HG03442 (cell line): ENCODE measurements around the gene ARSI.
A peak's percentile ranks its signal among the peaks of the same experiment; 100 is the strongest.

Experiments used
- ATAC-seq: cut with Tn5 transposase; IDR thresholded peaks from one replicate; pipeline ENCODE4 v1.9.1; 2021; ENCODE audit warnings: mild to moderate bottlenecking, moderate library complexity; ENCODE audit not compliant: unreplicated experiment

ARSI gene

GRCh38 chr5:150327139-150327538 lies 24.4 kb upstream of the ARSI start:
- ATAC-seq, result no peak

DNA sequence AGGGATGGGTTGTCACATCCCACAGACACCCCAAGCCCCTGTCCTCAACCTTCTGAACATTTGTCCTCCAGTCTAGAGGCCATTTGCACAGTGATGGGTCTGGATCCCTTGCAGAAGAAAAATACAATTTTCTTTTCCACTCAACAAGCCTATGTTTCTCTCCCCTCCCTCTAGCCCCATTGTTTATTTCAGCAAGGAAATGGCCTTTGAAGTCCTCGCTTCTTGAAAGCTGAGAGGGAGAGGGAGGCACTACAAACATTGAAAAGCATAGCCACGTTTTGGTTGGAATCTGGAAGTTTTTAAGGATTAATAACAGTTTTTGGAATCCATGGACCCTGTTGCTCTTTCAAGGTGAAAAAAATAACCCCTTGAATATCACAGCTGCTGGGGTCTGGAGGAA lies 24.0 kb upstream of the ARSI start:
- no peak for ATAC-seq

DNA sequence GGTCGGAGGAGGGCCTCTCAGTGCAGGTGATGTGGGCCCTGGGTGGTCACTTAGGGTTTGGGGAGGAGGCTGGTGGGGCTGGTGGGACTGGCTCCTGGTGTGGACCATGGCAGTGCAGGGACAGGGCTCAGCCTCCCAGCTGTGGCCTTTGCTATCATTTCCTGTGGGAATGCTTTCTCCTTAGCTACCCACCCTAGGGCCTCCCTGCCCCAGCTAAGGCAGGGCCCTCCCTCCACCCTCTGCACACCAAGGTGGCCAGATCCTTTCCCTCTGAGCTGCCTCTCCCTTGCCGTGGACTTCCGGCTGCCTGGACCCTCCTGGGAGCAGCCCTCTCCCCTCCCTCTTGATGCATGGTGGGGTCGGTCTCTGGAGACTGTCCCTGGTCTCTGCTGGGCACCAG lies 22.7 kb upstream of the ARSI start:
- no peak for ATAC-seq

DNA sequence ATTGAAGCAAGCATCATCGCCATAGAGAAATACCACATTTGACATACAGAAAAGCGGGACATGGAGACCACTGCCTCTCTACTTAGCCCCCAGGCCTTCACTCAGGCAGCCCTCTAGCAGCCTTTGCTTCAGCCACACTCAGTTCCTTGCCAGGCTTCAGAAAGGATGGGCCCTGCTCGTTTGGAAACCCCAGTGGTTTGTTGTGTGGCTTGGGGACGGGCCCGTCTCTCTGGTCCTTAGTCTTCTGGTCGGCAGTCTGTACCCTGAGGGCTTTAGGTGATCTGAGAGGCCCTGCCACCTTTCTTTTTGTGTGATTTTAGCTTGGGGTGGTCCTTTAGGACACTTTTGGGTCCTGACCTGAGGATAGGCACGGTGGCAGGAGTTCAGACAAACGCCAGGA lies 21.1 kb upstream of the ARSI start:
- no peak for ATAC-seq

DNA sequence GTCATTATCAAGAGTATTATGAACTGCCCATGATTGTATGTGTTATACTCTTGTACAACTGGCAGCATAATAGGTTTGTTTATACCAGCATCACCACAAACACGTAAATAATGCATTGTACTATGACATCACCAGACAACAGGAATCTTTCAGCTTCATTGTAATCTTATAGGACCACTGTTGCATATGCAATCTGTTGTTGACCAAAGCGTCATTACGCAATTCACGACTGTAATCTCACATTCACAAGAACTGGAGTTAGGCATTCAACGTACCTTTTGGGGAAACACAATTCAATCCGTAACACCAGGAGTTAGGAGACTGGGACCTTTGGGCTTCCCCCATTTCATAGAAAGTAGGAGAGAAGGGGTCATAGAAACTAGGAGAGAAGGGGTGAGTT lies 20.4 kb upstream of the ARSI start:
- ATAC-seq, result no peak

- ATAC-seq, result no peak
Measured at GRCh38 chr5:150322202-150322601, 19.5 kb upstream of the ARSI start.

- no peak for ATAC-seq
Measured at GRCh38 chr5:150321784-150322183, 19.1 kb upstream of the ARSI start.

GRCh38 chr5:150321211-150321610 lies 18.5 kb upstream of the ARSI start:
- no peak for ATAC-seq

GRCh38 chr5:150320044-150320613 lies 17.4 kb upstream of the ARSI start:
- no peak for ATAC-seq

DNA sequence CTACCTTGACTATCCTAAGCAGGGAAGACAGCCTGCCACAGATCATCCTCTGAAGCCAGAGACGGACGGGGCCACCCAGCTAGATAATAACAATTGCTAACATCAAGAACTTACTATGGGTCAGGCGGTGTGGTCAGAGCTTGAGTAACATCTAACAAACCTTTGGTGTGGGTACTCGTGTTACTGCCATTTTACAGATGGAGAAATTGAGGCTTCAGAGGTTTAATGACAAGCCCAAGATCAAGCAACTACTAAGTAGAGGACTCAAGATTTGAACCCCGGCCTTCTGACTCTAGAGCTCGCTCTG lies 16.7 kb upstream of the ARSI start:
- ATAC-seq, result no peak

DNA sequence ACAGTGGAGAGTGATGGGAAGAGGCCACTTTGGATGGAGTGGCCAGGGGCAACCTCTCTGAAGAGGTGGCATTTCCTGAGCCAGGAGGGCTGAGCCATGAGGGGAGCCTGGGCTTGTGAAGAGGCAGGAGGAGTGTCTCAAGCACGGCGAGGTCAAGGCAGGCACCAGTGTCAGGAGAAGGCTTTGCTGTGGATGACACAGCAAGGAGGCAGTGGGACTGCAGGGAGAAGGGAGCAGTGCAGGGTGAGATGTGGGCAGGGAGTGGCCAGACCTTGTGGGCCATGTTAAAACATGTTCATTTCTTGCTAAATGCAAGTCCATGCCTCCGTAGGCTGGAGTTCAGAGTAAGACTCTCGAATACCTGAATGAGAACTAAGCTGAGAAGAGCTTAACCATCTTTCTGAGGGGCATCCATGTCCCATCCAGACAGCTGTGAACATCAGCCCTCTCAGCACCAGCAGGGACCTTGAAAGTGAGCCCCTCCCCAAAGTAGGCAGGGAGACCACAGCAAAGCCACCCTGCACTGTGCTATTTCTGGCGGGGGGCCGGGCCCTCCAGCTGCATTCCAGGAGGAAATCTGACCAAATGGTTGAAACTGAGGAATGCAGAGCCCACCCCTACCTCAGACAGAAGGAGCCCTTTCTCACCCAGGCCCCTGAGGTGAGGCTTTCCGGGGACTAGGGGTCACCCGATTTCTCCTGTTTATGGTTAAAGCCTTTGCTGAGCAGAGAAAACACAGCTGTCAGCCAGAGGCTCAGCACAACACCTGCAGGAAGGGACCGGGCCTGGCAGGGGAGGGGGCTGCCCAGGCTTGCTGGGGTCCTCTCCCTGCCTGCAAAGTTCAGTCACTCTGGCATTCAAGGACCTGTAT lies 16.1 kb upstream of the ARSI start:
- ATAC-seq, result no peak

DNA sequence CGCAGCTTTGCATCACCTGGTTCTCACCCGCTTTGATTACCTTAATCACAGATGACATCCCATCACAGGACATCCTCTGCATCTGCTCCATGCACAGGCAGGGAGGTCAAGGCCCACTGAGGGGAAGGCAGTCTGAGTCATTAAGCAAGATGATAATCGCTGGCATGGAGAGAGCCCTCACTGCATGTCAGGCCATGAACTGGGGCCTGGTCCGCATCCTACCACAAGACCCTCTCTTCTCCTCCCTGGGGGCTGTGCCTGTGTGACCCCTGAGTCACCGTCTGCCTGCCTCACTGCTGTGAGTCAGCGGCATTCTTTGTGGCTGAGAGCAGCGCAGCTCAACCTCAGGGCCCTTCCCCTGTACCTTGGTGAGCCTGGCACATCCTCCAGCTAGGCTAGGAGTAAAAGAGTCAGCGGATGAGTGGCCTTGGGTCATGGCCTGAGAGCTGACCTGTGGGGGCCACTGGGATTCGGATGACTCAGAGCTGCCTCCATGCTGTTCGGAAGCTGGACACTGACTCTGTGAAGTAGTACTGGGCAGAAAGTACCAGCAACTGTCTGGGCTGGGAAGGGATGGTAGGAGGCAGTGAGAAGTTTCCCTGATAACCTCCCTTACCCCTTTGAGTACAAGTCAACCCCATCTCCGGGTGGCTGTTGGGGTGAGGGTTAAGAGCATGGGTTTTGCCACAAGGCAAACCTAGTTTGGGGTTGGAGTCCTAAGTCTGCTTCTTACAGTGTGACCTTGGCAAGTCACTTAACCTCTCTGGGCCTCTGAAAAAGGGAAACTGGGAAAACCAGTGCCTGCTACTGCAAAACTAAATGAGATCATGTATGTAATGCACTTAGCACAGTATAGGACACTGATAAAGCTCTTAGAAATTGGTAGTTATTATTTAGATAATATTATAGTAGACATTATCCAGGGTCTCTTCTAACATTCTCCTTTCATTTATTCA lies 14.6 kb upstream of the ARSI start:
- ATAC-seq, result peak; percentile 50

GRCh38 chr5:150316320-150316719 lies 13.6 kb upstream of the ARSI start:
- ATAC-seq, result no peak

- ATAC-seq, result no peak
Measured at GRCh38 chr5:150315245-150315644, 12.5 kb upstream of the ARSI start.

GRCh38 chr5:150313921-150314716 lies 11.4 kb upstream of the ARSI start:
- no peak for ATAC-seq

DNA sequence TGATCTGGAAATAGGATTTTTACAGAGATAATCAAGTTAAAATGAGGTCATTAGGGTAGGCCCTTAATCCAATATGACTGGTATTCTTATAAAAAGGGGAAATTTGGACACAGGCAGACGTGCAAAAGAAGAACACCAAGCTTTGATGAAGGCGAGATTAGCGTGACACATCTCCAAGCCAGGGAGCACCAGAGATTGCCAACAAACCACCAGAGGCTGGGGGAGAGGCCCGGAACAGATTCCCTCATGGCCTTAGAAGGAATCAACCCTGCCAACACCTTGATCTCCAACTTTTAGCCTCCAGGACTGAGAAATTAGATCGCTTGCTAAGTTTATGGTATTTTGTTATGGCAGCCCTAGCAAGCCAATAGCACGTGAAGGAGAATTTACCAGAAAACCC lies 10.8 kb upstream of the ARSI start:
- no peak for ATAC-seq

- ATAC-seq, result no peak
Measured at GRCh38 chr5:150312518-150312917, 9.8 kb upstream of the ARSI start.

- no peak for ATAC-seq
Measured at GRCh38 chr5:150311015-150311692, 8.4 kb upstream of the ARSI start.

DNA sequence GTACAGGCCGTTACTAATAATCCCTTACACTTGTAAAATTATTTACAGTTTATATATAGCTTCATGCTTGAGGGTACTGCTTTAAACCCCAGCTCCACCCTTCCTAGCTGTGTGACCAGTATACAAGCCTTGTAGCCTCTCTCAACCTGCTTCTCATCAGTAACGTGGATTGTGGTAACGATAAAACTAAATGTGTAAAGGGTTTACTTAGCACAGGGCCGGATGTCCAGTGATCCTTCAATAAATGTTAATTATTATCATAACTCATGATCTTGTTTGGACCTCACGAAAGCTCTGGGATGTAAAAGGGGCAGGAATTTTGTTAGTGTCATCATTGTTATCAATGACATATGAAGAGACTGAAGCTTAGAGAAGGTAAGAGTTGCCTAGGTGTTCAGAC lies 7.5 kb upstream of the ARSI start:
- no peak for ATAC-seq

GRCh38 chr5:150309886-150310239 lies 7.2 kb upstream of the ARSI start:
- no peak for ATAC-seq
